Activated T-cell treated with anti-CD3 and anti-CD28 coated beads, Interleukin-2, amount 50 U/mL, for 72 hours (primary cell): Measurements from ENCODE around the gene CCDC138. TPM values are rescaled to one million over a fixed set of nuclear protein-coding genes. Genes with fewer than 3 reads are reported as not detected.
A peak's percentile ranks its signal among the peaks of the same experiment; 100 is the strongest.

Experiments used
- ATAC-seq, 2 donors: fragments of 150-1000 bp; cut with Tn5 transposase; replicated peaks in 1 of 2; 2 replicates each; pipeline ENCODE4 v1.10.0; 2021; ENCODE audit warnings: moderate library complexity in 2 of 2, mild to moderate bottlenecking in 1 of 2
- DNase-seq, 2 donors: peaks; one replicate each; pipeline ENCODE4 v3.0.0; 2021 to 2022; ENCODE audit warnings: mixed read lengths in 1 of 2
- H3K27ac Mint-ChIP-seq: one replicate; pipeline ENCODE4 v1.8.0; 2022; ENCODE audit warnings: mild to moderate bottlenecking, moderate library complexity, mixed read lengths
- H3K27me3 Mint-ChIP-seq: one replicate; pipeline ENCODE4 v1.8.0; 2022; ENCODE audit warnings: low read depth, mixed read lengths
- H3K36me3 Mint-ChIP-seq, 2 donors: one replicate each; pipeline ENCODE4 v1.8.0; 2022; ENCODE audit warnings: mixed read lengths in 2 of 2, mild to moderate bottlenecking in 1 of 2; ENCODE audit not compliant: insufficient read depth in 2 of 2
- H3K4me1 Mint-ChIP-seq: one replicate; pipeline ENCODE4 v1.8.0; 2022; ENCODE audit warnings: low read depth, mixed read lengths
- H3K4me3 Mint-ChIP-seq, 2 donors: one replicate each; pipeline ENCODE4 v1.8.0; 2022; ENCODE audit warnings: mild to moderate bottlenecking in 2 of 2, mixed read lengths in 2 of 2, moderate library complexity in 2 of 2
- H3K9me3 Mint-ChIP-seq, 2 donors: one replicate each; pipeline ENCODE4 v1.8.0; 2022; ENCODE audit warnings: mixed read lengths in 2 of 2
- total RNA-seq, 2 donors: library from RNA; stranded (reverse); gene quantifications; one replicate each; pipeline ENCODE4 v1.2.3, GENCODE V29; 2022

The CCDC138 gene
- total RNA-seq, 2 donors from 2014 or later: 7.7 to 11.7 TPM

GRCh38 chr2:108878276-108878675 is 91.7 kb downstream of the CCDC138 start:
- no peaks in the 10 kb centered on the region for H3K27me3 Mint-ChIP-seq
- DNase-seq (no peak), ATAC-seq (no peak)
- H3K4me1 Mint-ChIP-seq: no peaks in the 10 kb centered on the region
- peaks cover 2 to 22% of the 10 kb centered on the region in 2 donors for H3K36me3 Mint-ChIP-seq
- no peak overlapping the region for H3K27ac Mint-ChIP-seq
- peaks cover 3% of the 10 kb centered on the region in 2 donors for H3K9me3 Mint-ChIP-seq
- no peak overlapping the region for H3K4me3 Mint-ChIP-seq

DNA sequence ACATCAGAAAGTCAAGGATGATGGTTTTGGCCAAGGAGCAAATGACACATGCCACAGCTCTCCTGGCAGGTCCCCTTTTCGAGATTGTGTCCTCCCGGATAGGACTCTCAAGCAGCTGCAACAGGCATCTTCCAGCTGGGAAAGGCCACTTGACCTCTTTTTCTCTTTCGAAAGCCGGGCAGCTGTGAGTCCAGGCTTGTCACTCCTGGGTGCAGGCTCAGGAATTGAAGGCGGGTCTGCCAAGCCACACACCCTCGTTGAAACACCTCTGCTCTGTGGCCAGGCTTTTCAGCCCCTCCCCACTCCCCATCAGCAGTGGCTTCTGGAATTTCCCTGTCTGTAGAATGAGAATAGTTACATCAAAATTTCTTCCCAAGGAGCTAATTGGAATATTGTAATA is 98.0 kb downstream of the CCDC138 start:
- no peaks in the 10 kb centered on the region for H3K4me1 Mint-ChIP-seq
- no peak overlapping the region for H3K27ac Mint-ChIP-seq
- no peak overlapping the region for H3K4me3 Mint-ChIP-seq
- no peak for DNase-seq
- H3K9me3 Mint-ChIP-seq: peaks cover 6 to 18% of the 10 kb centered on the region in 2 donors
- H3K36me3 Mint-ChIP-seq: peaks cover 9 to 14% of the 10 kb centered on the region in 2 donors
- H3K27me3 Mint-ChIP-seq: no peaks in the 10 kb centered on the region
- no peak for ATAC-seq

DNA sequence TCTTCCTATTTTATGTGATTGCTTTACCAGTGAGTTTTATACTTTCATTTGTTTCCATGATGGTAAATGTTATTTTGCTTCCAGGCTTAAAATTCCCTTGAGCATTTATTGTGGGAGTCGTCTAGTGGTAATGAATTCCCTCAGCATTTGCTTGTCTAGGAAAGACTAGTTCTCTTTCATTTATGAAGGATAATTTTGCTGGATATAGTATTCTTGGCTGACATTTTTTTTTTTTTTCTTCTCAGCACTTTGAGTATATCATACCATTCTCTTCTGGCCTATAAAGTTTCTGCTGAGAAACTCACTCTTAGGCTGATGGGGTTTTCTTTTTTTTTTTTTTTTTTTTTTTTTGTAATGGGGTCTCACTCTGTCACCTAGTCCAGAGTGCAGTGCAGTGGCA is 103.3 kb downstream of the CCDC138 start:
- H3K9me3 Mint-ChIP-seq: peaks cover 17 to 29% of the 10 kb centered on the region in 2 donors
- H3K36me3 Mint-ChIP-seq: peaks cover 22 to 27% of the 10 kb centered on the region in 2 donors
- H3K27ac Mint-ChIP-seq: no peak overlapping the region
- DNase-seq (no peak), ATAC-seq (no peak)
- no peaks in the 10 kb centered on the region for H3K4me1 Mint-ChIP-seq
- no peak overlapping the region for H3K4me3 Mint-ChIP-seq
- H3K27me3 Mint-ChIP-seq: no peaks in the 10 kb centered on the region

- DNase-seq (no peak), ATAC-seq (no peak)
- H3K9me3 Mint-ChIP-seq: peaks cover 16 to 23% of the 10 kb centered on the region in 2 donors
- H3K4me3 Mint-ChIP-seq: no peak overlapping the region
- H3K27ac Mint-ChIP-seq: no peak overlapping the region
- peaks cover 3% of the 10 kb centered on the region for H3K4me1 Mint-ChIP-seq
- no peaks in the 10 kb centered on the region for H3K27me3 Mint-ChIP-seq
- peaks cover 32 to 36% of the 10 kb centered on the region in 2 donors for H3K36me3 Mint-ChIP-seq
These were observed 106.7 kb downstream of the CCDC138 start for GRCh38 chr2:108893277-108893676.

DNA sequence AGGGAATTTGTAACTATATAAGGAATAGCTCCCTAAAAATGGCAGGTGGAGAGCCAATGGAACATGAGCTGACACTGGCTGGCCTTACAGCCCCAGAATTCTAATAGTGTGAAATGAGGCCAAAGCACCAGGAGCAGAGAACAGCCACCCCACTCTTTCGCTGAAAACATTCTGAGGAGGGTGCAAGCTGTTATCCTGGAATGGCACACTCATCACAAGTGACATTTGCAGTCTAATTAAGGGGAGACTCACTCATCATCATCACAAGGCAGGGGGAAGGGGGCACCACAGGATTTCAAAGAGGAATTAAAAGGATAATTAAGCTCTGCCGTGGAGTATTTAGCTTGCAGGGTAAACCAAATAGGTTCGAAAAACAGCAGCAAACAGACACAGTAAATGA is 108.2 kb downstream of the CCDC138 start:
- no peak overlapping the region for H3K4me3 Mint-ChIP-seq
- peaks cover 26 to 38% of the 10 kb centered on the region in 2 donors for H3K36me3 Mint-ChIP-seq
- H3K9me3 Mint-ChIP-seq: peaks cover 12 to 13% of the 10 kb centered on the region in 2 donors

DNA sequence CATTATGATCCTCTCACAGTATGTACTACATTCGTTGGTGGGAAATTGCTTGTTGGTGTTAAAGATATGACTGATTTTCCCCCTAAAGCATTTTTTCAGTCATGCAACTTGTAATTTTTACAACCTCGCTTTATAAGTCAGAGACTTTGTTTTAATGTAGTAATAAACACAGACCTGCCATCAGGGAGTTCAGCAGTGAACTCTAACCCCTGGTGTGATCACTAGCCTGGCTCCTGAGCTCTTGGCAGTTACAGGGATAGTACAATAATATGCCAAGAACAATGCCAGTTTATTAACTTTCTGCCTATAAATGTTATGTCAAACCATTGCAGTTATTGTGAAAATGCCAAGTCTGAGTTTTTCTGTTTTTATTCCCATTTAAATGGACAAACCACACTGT is 108.6 kb downstream of the CCDC138 start:
- Mint-ChIP-seq H3K4me1 (peaks cover 14% of the 10 kb centered on the region), H3K27ac (no peak overlapping the region), H3K9me3 (peaks cover 11 to 12% of the 10 kb centered on the region in 2 donors), H3K36me3 (peaks cover 26 to 38% of the 10 kb centered on the region in 2 donors), H3K27me3 (no peaks in the 10 kb centered on the region), H3K4me3 (no peak overlapping the region)
- ATAC-seq (no peak), DNase-seq (no peak)

More for the DNA sequence above, 108.2 kb downstream of the CCDC138 start:
- H3K4me1 Mint-ChIP-seq: peaks cover 14% of the 10 kb centered on the region
- H3K27me3 Mint-ChIP-seq: no peaks in the 10 kb centered on the region
- no peak overlapping the region for H3K27ac Mint-ChIP-seq
- DNase-seq: no peak
- ATAC-seq: no peak

DNA sequence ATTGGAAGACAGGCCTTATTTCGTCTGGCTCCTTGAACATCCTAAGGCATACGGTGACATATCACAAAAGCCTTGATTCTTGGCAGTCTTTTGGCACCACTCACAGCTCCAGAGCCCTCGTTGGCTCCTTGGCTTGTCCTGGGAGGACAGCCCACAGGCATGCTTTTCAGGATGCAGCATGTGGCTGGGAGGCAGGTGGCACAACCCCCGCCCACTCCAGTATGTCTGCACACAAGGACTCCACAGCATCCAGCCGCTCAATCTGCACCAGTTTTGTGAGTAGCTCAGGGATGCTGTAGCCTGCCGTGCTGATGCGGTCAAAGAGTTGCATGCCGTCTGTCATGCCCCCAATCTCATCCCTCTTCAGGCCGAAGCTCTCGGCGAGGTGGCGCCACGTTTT is 110.2 kb downstream of the CCDC138 start:
- H3K9me3 Mint-ChIP-seq: peaks cover 4% of the 10 kb centered on the region in 2 donors
- no peaks in the 10 kb centered on the region for H3K27me3 Mint-ChIP-seq
- no peak overlapping the region for H3K4me3 Mint-ChIP-seq
- no peak overlapping the region for H3K27ac Mint-ChIP-seq
- peaks cover 19 to 36% of the 10 kb centered on the region in 2 donors for H3K36me3 Mint-ChIP-seq
- ATAC-seq (no peak), DNase-seq (no peak)
- peaks cover 14% of the 10 kb centered on the region for H3K4me1 Mint-ChIP-seq

GRCh38 chr2:108898315-108899082 is 111.9 kb downstream of the CCDC138 start:
- H3K27me3 Mint-ChIP-seq: no peaks in the 10 kb centered on the region
- peaks cover 13 to 27% of the 10 kb centered on the region in 2 donors for H3K36me3 Mint-ChIP-seq
- DNase-seq (no peak), ATAC-seq (peak; percentile 60)
- no peak overlapping the region for H3K4me3 Mint-ChIP-seq
- H3K27ac Mint-ChIP-seq: no peak overlapping the region
- H3K9me3 Mint-ChIP-seq: peaks cover 2 to 4% of the 10 kb centered on the region in 2 donors
- H3K4me1 Mint-ChIP-seq: peaks cover 14% of the 10 kb centered on the region

GRCh38 chr2:108904680-108905079 is 118.1 kb downstream of the CCDC138 start:
- H3K27me3 Mint-ChIP-seq: no peaks in the 10 kb centered on the region
- no peak for DNase-seq
- no peak for ATAC-seq
- peaks cover 2 to 12% of the 10 kb centered on the region in 2 donors for H3K36me3 Mint-ChIP-seq
- no peak overlapping the region for H3K4me3 Mint-ChIP-seq
- H3K27ac Mint-ChIP-seq: no peak overlapping the region
- H3K9me3 Mint-ChIP-seq: no peaks in the 10 kb centered on the region
- H3K4me1 Mint-ChIP-seq: no peaks in the 10 kb centered on the region

- Mint-ChIP-seq H3K27ac (no peak overlapping the region), H3K4me3 (no peak overlapping the region), H3K9me3 (no peaks in the 10 kb centered on the region), H3K27me3 (no peaks in the 10 kb centered on the region), H3K4me1 (no peaks in the 10 kb centered on the region), H3K36me3 (peaks cover 0 to 12% of the 10 kb centered on the region in 2 donors)
- ATAC-seq (no peak), DNase-seq (no peak)
These were observed 118.6 kb downstream of the CCDC138 start for GRCh38 chr2:108905176-108905575.

DNA sequence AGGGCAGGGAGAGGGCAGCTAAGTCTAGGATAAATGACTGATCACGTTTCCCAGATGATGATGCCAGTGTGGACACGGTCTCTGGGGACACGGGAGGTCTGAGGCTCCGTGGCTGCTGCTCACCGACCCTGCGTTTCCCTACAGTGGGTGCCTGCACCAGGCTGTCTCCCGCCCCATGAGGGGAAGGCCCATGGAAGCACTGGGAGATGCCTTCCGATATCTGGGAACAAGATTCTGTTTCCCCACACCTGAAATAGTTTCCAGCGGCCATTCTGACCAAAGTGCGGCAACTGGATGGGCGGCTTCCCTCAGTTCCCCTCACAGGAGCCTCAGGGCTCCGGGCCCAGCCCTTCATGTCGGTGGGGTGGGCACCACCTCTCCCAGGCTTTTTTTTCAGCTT is 119.3 kb downstream of the CCDC138 start:
- Mint-ChIP-seq H3K9me3 (no peaks in the 10 kb centered on the region), H3K36me3 (peaks cover 0 to 10% of the 10 kb centered on the region in 2 donors), H3K27me3 (no peaks in the 10 kb centered on the region), H3K4me1 (no peaks in the 10 kb centered on the region), H3K27ac (no peak overlapping the region), H3K4me3 (no peak overlapping the region)
- DNase-seq: no peak
- no peak for ATAC-seq

DNA sequence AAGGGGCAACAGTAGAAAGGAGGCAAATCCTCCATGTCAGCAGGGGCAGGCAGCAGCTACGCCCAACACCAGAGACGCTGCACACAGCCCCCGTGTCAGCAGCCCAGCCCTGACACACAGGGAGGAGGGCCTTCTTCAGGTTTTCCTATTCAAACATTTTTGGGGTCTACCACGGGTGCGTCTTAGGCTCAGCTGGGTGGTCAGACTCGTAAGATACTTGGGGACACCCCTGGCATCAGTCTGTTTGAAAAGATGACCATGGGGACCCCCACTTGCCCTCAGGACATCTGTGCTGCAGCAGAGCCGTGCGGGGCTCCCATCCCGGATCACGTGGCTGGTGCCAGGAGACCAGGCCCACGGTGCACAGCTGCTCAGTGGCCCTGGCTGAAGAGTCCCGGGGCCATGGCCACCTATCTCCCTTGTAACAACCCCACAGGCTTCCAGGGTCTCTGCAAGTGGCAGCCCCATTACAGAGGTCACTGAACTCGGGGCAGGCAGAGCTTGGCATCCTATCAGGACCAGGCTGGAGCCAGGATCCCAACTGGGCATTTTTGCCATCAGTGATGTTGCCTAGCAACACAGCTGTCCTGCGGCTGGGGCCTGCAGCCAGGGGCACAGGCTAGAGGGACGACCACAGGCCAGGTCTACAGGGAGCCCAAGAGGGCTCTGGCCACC is 120.0 kb downstream of the CCDC138 start:
- H3K27me3 Mint-ChIP-seq: no peaks in the 10 kb centered on the region
- DNase-seq (no peak), ATAC-seq (no peak)
- no peak overlapping the region for H3K4me3 Mint-ChIP-seq
- H3K36me3 Mint-ChIP-seq: peaks cover 0 to 4% of the 10 kb centered on the region in 2 donors
- no peak overlapping the region for H3K27ac Mint-ChIP-seq
- H3K9me3 Mint-ChIP-seq: no peaks in the 10 kb centered on the region
- H3K4me1 Mint-ChIP-seq: no peaks in the 10 kb centered on the region

- Mint-ChIP-seq H3K4me1 (no peaks in the 10 kb centered on the region), H3K4me3 (no peak overlapping the region), H3K9me3 (no peaks in the 10 kb centered on the region), H3K27ac (no peak overlapping the region), H3K36me3 (peaks cover 0 to 4% of the 10 kb centered on the region in 2 donors), H3K27me3 (no peaks in the 10 kb centered on the region)
- no peak for DNase-seq
- ATAC-seq: no peak
These were observed 121.5 kb downstream of the CCDC138 start for GRCh38 chr2:108907822-108908712.
